ENCODE measurements around the gene CNDP2. TPM values are rescaled to one million over a fixed set of nuclear protein-coding genes. Genes with fewer than 3 reads are reported as not detected.

CNDP2 gene
- total RNA-seq, 1 donor from 2014 or later = 56.1 TPM

DNA sequence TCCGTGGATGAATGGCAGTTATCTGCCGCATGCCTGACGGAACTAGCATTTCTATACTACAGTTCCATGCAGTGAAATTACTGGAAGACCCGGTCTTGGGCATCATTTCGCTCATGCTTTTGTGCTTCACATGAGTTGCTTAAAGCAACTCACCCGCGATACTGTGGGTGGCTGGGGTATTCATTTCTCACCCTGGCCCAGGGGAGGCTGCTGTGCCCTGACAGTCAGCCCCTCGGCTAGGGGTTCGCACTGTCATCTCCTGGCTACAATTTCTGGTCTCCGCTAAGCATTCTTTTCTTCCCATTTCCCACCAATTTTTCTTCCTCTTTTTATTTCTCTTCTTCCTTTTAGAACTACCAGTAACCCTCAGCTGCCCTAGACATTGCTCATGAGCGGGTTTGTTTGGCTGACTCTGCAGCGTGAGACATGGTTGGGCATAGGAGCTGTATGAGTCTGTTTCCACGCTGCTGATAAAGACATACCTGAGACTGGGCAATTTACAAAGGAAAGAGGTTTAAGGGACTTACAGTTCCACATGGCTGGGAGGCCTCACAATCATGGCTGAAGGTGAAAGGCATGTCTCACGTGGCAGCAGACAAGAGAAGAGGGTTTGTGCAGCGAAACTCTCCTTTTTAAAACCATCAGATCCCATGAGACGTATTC lies 16.5 kb upstream of the CNDP2 start:
- Histone ChIP-seq H3K4me3 (no peak overlapping the region), H4K20me1 (ENCODE audit: low read depth) (no peaks in the 10 kb centered on the region), H3K4me2 (no peak overlapping the region), H3F3A (ENCODE audit: low read depth) (no peaks in the 10 kb centered on the region), H3K9ac (no peak overlapping the region), H3K4me1 (no peaks in the 10 kb centered on the region), H3K9me3 (ENCODE audit: low read depth) (no peaks in the 10 kb centered on the region), H3K79me2 (ENCODE audit: low read depth) (no peaks in the 10 kb centered on the region), H3K27me3 (no peaks in the 10 kb centered on the region), H2AFZ (replicated peaks) (no peak overlapping the region), H3K27ac (no peak overlapping the region), H3K36me3 (no peaks in the 10 kb centered on the region)
- no peak for DNase-seq (ENCODE audit: low spot score)
- H3K27me3 Mint-ChIP-seq (ENCODE audit: insufficient read depth, low read depth) = peaks cover 3% of the 10 kb centered on the region
- H3K4me1 Mint-ChIP-seq = no peaks in the 10 kb centered on the region
- H3K36me3 Mint-ChIP-seq = no peaks in the 10 kb centered on the region
- no peak overlapping the region for H3K27ac Mint-ChIP-seq
- TF ChIP-seq, protein P1, sequence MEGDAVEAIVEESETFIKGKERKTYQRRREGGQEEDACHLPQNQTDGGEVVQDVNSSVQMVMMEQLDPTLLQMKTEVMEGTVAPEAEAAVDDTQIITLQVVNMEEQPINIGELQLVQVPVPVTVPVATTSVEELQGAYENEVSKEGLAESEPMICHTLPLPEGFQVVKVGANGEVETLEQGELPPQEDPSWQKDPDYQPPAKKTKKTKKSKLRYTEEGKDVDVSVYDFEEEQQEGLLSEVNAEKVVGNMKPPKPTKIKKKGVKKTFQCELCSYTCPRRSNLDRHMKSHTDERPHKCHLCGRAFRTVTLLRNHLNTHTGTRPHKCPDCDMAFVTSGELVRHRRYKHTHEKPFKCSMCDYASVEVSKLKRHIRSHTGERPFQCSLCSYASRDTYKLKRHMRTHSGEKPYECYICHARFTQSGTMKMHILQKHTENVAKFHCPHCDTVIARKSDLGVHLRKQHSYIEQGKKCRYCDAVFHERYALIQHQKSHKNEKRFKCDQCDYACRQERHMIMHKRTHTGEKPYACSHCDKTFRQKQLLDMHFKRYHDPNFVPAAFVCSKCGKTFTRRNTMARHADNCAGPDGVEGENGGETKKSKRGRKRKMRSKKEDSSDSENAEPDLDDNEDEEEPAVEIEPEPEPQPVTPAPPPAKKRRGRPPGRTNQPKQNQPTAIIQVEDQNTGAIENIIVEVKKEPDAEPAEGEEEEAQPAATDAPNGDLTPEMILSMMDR (IDR thresholded peaks at IDR 0.05) = no peak
- TF ChIP-seq EZH2 (IDR thresholded peaks at IDR 0.05) (no peak), EZH2phosphoT487 (IDR thresholded peaks at IDR 0.05) (no peak)
- H3K4me3 Mint-ChIP-seq = no peak overlapping the region
- peaks cover 3% of the 10 kb centered on the region for H3K9me3 Mint-ChIP-seq

DNA sequence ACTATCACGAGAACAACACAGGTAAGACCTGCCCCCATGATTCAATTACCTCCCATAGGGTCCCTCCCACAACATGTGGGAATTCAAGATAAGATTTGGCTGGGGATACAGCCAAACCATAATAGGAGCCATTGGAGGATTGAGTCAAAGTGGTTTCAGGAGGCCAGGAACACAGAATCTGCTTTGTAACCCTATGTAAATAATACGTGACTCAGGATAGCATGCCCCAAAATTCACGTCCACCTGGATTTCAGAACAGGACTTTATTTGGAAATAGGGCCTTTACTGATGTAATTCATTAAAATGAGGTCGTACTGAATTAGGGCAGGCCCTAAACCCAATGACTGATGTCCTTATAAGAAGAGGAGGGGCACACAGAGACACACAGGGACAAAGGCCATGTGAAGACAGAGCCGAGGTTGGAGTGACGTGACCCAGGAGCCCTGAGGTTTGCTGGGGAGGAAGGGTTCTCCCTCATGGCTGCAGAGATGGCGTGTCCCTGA lies 16.0 kb upstream of the CNDP2 start:
- Mint-ChIP-seq H3K36me3 (no peaks in the 10 kb centered on the region), H3K4me3 (no peak overlapping the region), H3K27me3 (ENCODE audit: insufficient read depth, low read depth) (peaks cover 3% of the 10 kb centered on the region), H3K27ac (no peak overlapping the region), H3K9me3 (peaks cover 2% of the 10 kb centered on the region), H3K4me1 (peaks cover 2% of the 10 kb centered on the region)
- Histone ChIP-seq H4K20me1 (ENCODE audit: low read depth) (no peaks in the 10 kb centered on the region), H3K36me3 (no peaks in the 10 kb centered on the region), H2AFZ (replicated peaks) (no peak overlapping the region), H3K9me3 (ENCODE audit: low read depth) (no peaks in the 10 kb centered on the region), H3K27ac (no peak overlapping the region), H3K9ac (no peak overlapping the region), H3K4me1 (no peaks in the 10 kb centered on the region), H3K27me3 (no peaks in the 10 kb centered on the region), H3F3A (ENCODE audit: low read depth) (no peaks in the 10 kb centered on the region), H3K4me2 (no peak overlapping the region), H3K79me2 (ENCODE audit: low read depth) (no peaks in the 10 kb centered on the region), H3K4me3 (no peak overlapping the region)
- no peak for DNase-seq (ENCODE audit: low spot score)
- no peak for TF ChIP-seq EZH2 (IDR thresholded peaks at IDR 0.05)
- TF ChIP-seq, protein P1 (IDR thresholded peaks at IDR 0.05) = no peak
- TF ChIP-seq EZH2phosphoT487 (IDR thresholded peaks at IDR 0.05) = no peak

DNA sequence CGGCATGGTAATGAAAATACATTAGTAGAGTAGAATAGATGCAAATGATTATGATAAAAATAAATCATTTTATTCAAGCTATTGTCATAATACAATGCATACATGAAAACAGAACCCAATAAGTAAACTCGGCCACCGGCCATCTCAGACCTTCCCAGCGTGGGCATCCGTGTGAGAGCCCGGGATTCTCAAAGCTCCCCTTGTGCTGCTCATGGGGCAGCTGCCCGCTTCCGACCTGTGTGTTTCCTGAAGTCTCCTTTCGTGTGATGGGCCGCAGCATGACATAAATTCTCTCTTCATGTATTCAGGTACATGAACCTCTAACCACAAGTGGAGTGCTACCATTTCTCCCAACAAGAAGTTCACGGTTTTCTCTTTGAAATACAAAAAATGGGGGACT lies 13.5 kb upstream of the CNDP2 start:
- H3K9me3 Mint-ChIP-seq = no peaks in the 10 kb centered on the region
- H3K4me3 Mint-ChIP-seq = no peak overlapping the region
- peaks cover 10% of the 10 kb centered on the region for H3K27me3 Mint-ChIP-seq (ENCODE audit: insufficient read depth, low read depth)
- H3K27ac ChIP-seq = no peak overlapping the region
- H3K4me1 ChIP-seq = no peaks in the 10 kb centered on the region
- no peak overlapping the region for H3K4me3 ChIP-seq
- H3K4me2 ChIP-seq = no peak overlapping the region
- H3F3A ChIP-seq (ENCODE audit: low read depth) = no peaks in the 10 kb centered on the region
- DNase-seq (ENCODE audit: low spot score) = no peak
- H3K36me3 Mint-ChIP-seq = no peaks in the 10 kb centered on the region
- H3K79me2 ChIP-seq (ENCODE audit: low read depth) = no peaks in the 10 kb centered on the region
- no peak for TF ChIP-seq EZH2 (IDR thresholded peaks at IDR 0.05)
- TF ChIP-seq, protein P1 (IDR thresholded peaks at IDR 0.05) = no peak
- no peak for TF ChIP-seq EZH2phosphoT487 (IDR thresholded peaks at IDR 0.05)
- no peak overlapping the region for H2AFZ ChIP-seq (replicated peaks)
- H3K9me3 ChIP-seq (ENCODE audit: low read depth) = no peaks in the 10 kb centered on the region
- H4K20me1 ChIP-seq (ENCODE audit: low read depth) = no peaks in the 10 kb centered on the region
- H3K4me1 Mint-ChIP-seq = peaks cover 20% of the 10 kb centered on the region
- H3K27ac Mint-ChIP-seq = no peak overlapping the region
- H3K27me3 ChIP-seq = no peaks in the 10 kb centered on the region
- H3K36me3 ChIP-seq = no peaks in the 10 kb centered on the region
- H3K9ac ChIP-seq = no peak overlapping the region

All from neural progenitor cell (in vitro differentiated cells).